ENCODE measurements around the gene MUC20.
"Not testable (repeated sequence)": the region's sequence is repeated elsewhere in the genome, so short reads cannot be mapped to it uniquely, and the experiment has no call there.

MUC20 gene, protein sequence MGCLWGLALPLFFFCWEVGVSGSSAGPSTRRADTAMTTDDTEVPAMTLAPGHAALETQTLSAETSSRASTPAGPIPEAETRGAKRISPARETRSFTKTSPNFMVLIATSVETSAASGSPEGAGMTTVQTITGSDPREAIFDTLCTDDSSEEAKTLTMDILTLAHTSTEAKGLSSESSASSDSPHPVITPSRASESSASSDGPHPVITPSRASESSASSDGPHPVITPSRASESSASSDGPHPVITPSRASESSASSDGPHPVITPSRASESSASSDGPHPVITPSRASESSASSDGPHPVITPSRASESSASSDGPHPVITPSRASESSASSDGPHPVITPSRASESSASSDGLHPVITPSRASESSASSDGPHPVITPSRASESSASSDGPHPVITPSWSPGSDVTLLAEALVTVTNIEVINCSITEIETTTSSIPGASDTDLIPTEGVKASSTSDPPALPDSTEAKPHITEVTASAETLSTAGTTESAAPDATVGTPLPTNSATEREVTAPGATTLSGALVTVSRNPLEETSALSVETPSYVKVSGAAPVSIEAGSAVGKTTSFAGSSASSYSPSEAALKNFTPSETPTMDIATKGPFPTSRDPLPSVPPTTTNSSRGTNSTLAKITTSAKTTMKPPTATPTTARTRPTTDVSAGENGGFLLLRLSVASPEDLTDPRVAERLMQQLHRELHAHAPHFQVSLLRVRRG

DNA sequence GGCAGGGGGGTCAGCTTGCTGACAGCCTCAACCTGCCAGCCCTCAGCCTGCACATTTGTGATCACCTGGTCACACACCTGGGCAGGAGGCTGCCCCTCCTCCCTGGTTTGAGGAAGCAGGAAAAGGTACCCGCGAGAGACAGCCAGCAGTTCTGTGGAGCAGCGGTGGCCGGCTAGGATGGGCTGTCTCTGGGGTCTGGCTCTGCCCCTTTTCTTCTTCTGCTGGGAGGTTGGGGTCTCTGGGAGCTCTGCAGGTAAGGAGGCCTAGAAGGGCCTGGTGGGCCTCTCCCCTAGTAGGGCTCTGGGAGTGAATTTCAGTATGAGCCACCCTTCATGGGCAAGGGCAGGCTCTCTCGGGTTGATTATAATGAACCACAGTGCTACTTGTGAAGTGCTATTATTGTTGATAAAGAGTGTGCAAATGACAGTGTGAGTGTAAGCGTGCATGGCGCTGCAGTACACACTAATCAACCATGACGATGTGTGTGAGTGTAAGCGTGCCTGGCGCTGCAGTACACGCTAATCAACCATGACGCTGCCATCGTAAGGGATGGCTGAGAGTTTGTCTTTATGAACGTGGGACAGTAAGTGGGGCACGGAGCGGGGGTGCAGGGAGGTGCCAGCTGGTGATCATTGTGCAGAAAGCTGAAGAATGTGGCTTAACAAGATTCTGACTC, at the start of gene MUC20:
Gene MUC20 (plus strand): TSS at position 148 of the 676 bp plus-strand sequence. CDS start 30 bp downstream, at position 178.
- DNase-seq (ENCODE audit: insufficient read length, low spot score); FAIRE-seq: not testable (repeated sequence)

DNA sequence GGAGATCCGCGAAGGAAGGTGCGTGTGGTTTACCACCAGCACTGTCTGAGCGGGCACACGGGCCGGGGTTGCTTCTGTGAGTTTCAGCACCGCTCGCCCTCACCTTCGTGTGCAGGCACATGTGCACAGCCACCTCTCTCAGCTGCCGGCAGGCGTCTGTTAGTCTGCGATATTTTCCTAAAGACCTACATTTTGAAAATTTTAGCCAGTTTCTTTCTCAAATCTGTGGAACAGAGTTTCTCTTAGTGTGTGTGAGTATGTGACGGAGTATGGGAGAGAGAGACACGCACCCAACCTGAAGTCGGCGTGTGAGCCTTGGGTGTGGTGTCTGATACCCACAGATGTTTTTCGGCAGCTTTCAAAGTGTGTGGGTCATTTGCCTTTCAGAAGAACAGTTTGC, 49.5 kb upstream of the MUC20 start:
- DNase-seq (ENCODE audit: insufficient read length, low spot score); FAIRE-seq: not testable (repeated sequence)

DNA sequence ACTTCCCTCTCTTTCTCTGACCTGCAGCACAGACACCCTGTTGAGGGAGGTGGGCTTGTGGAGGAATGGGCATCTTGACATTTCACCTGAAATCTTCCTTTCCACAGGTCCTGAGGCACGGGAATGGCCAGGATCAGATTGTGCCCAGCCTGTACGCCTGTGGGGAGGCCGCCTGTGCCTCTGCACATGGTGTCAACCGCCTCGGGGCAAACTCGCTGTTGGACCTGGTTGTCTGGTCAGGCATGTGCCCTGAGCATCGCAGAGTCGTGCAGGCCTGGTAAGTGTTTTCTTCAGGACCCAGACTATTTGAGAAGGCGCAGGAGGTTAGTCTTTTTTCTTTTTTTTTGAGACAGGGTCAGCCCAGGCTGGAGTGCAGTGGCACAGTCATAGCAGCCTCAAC, 47.1 kb upstream of the MUC20 start:
- not testable (repeated sequence) for DNase-seq (ENCODE audit: insufficient read length, low spot score); FAIRE-seq

DNA sequence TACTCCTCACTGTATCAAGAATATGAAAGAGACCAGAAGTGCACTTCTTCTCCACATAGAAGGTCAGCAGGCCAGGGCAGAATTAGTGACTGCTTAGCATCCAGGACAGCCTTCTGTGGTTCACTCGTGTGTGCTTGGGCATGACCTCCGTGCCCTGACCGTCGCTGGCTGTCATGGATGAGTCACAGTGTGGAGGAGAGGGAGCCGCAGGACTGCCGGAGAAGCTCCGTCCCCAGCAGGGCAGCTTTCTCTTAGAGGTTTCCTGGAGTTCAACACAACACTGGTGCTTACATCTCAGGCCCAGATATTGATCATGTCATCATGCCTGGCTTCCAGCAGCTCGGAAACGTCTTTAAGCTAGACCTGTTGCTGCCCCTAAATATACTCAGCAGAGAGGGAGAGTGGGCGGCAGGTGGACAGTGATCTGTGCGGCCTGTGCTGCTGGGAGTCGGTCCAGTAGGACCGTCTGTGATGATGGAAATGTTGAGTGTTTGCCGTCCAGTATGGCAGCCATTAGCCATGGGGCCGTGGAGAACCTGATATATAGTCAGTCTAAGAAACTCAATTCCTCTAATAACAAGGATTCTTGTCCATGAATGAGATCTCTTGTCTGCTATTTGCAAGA, 42.3 kb upstream of the MUC20 start:
- FAIRE-seq; DNase-seq (ENCODE audit: insufficient read length, low spot score): not testable (repeated sequence)

DNA sequence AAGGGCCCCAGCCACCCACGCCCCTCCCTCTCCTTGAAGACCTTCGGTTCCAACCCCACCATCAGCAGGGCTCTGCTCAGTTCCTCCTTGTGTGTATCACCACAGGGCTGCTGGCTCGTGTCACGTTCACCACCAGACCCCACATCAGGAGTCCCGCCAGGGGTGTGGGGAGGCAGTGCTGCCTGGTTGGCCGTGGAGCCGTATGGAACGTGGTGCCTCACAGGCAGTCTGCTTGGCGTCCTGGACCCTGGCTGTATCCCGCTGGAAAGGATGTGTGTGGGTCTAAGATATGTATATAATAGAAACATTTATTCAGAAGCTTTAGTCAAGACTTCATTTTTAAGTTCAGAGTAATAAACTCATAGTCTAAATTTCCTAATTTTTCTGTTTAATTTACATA, 40.1 kb upstream of the MUC20 start:
- DNase-seq (ENCODE audit: insufficient read length, low spot score); FAIRE-seq: not testable (repeated sequence)

DNA sequence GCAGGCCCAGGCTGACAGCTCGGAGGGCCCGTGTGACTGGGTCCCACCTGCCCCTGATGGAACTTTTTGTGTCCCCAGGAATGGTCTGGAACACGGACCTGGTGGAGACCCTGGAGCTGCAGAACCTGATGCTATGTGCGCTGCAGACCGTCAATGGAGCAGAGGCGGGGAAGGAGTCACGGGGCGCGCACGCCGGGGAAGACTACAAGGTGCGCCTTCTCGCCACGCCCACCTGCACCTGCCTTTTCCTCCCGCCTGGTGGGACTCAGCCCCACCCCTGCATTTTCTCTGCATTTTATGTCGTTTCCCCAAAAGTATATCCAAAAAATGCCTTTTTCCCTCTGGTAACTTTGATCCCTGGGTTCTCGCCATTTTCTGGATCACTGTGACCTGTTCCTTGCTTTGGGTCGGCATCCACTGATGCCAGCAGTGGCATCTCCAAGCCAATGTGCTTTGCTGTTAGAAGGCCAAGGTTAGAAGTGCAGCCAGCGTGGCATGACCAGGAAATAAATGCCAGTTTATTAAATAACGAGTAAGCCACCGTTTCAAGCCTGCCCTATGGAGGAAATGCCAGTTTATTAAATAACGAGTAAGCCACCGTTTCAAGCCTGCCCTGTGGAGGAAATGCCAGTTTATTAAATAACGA, 39.2 kb upstream of the MUC20 start:
- FAIRE-seq; DNase-seq (ENCODE audit: insufficient read length, low spot score): not testable (repeated sequence)

DNA sequence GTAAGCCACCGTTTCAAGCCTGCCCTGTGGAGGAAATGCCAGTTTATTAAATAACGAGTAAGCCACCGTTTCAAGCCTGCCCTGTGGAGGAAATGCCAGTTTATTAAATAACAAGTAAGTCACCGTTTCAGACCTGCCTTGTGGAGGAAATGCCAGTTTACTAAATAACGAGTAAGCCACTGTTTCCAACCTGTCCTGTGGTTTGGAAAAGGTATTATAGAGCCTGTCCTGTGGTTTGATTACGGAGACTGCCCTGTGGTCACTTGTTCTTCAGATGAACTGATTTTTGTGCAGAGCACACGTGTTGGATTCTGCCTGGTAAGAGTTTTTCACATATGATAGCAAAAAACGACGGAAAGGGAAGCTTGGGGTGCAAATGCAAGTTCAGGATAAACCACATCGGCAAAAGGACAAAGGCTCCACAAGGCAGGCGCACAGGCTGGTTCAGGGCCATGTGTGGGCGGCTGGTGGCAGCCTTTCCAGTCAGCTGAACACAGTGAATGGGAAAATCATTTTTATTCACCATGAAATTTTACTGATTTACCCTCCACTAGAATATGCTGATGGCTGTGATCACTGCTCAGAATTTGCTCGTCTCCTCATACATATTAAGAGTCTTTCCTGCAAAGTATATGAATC, 38.6 kb upstream of the MUC20 start:
- not testable (repeated sequence) for DNase-seq (ENCODE audit: insufficient read length, low spot score); FAIRE-seq

DNA sequence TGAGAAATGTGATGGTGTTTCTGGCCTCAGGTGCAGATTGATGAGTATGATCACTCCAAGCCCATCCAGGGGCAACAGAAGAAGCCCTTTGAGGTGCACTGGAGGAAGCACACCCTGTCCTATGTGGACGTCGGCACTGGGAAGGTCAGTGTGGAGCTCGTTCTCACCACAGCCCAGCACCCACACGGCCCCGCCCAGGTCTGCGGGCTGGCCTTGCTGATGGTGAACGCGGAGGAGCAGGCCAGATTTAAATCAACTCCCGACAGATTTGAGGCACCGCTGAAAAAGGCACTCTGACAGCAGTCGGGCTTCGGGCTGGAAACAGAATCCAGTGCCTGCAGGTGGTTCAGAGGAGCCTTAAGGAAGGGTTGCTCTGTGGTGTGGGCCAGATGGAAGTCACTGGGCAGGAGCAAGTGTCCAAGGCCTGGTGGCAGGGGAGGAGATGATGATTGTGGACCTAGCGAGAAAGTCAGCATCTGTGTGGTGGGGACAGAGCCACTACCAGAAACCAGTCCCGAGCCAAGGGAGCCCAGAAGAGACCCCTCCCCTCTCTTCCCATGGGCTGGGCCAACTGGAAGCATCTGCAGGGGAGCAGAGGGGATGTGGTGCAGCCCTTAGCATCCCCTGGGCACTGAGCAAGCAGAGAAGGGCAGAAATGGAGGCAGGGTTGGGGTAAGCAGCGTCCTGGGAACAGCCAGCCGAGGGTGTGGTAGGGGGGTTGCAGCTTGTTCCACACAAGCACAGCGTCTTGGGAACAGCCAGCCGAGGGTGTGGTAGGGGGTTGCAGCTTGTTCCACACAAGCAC, 36.9 kb upstream of the MUC20 start:
- DNase-seq (ENCODE audit: insufficient read length, low spot score); FAIRE-seq: not testable (repeated sequence)

DNA sequence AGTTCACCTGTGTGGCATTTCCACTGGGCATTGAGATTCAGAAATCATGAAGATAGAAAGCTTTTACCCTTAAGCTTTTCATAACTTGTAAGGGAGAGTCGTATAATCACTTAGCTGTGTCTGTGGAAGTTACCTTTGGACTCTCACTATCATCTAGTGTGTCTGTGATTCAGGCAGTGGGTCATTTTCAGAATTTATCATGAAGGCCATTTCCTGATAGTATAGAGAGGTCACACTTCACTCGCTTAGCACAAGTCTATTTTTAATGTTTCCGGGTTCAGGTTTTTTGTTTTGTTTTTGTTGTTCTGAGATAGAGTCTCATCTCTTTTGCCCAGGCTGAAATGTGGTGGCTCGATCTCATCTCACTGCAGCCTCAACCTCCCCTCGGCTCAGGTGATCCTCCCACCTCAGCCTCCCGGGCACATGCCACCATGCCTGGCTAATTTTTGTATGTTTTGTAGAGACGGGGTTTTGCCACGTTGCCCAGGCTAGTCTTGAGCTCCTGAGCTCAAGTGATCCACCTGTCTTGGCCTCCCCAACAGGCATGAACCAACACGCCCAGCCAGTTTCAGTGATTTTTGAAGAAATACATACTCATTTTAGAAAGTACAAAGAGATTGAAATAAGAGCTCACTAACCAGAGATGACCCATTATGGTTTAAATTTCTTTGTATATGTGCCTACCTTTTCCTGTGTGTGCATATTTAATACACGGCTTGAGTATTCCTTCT, 36.1 kb upstream of the MUC20 start:
- not testable (repeated sequence) for DNase-seq (ENCODE audit: insufficient read length, low spot score); FAIRE-seq

DNA sequence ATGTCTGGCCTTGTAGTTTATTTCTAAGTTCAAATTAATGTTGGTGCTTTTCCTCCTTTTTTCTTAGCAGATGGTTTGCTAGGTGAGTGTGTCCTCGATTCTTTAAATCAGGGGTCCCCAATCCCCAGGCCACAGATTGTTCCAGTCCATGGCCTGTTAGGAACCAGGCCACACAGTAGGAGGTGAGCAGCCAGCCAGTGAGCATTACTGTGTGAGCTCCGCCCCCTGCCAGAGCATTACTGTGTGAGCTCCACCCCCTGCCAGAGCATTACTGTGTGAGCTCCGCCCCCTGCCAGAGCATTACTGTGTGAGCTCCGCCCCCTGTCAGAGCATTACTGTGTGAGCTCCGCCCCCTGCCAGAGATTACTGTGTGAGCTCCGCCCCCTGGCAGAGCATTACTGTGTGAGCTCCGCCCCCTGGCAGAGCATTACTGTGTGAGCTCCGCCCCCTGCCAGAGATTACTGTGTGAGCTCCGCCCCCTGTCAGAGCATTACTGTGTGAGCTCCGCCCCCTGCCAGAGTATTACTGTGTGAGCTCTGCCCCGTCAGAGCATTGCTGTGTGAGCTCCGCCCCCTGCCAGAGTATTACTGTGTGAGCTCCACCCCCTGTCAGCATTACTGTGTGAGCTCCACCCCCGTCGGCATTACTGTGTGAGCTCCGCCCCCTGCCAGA, 34.1 kb upstream of the MUC20 start:
- FAIRE-seq; DNase-seq (ENCODE audit: insufficient read length, low spot score): not testable (repeated sequence)

DNA sequence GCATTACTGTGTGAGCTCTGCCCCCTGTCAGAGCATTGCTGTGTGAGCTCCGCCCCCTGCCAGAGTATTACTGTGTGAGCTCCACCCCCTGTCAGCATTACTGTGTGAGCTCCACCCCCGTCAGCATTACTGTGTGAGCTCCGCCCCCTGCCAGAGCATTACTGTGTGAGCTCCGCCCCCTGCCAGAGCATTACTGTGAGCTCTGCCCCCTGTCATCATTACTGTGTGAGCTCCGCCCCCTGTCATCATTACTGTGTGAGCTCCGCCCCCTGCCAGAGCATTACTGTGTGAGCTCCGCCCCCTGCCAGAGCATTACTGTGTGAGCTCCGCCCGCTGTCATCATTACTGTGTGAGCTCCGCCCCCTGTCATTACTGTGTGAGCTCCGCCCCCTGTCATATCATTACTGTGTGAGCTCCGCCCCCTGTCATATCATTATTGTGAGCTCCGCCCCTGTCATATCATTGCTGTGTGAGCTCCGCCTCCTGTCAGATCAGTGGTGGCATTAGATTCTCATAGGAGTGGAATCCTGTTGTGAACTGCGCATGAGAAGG, 33.5 kb upstream of the MUC20 start:
- FAIRE-seq; DNase-seq (ENCODE audit: insufficient read length, low spot score): not testable (repeated sequence)

DNA sequence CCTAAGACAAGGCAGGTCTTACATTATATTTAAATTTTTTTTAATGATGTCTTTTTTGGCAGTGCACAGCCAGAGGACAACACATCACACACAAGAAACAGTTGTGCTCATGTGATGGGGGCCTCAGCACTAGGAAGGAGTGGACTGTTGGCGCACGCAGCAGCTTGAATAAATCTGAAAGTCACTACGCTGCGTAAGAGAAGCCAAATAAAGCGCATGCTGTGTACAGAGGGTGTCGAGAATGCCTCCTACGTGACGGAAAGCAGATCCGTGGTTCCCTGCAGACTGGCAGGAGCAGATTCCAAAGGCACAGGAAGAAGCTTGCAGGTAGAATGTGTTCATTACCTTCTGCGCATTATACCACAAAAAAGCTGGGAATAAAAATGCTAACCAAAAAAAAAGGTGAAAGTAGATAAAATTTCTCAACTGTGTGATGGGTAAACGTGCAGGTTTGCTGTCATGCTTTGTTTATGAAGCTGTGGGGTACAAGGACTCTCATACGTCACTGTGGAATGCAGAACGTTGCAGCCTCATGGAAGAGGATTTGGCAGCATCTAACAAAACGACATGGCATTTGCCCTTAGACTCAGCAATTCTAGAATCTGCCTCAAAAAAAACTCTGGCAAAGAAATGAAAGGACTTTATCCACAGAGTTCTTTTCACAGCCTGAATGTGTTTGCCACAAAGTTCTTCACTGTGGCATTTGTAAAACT, 32.2 kb upstream of the MUC20 start:
- not testable (repeated sequence) for FAIRE-seq; DNase-seq (ENCODE audit: insufficient read length, low spot score)

DNA sequence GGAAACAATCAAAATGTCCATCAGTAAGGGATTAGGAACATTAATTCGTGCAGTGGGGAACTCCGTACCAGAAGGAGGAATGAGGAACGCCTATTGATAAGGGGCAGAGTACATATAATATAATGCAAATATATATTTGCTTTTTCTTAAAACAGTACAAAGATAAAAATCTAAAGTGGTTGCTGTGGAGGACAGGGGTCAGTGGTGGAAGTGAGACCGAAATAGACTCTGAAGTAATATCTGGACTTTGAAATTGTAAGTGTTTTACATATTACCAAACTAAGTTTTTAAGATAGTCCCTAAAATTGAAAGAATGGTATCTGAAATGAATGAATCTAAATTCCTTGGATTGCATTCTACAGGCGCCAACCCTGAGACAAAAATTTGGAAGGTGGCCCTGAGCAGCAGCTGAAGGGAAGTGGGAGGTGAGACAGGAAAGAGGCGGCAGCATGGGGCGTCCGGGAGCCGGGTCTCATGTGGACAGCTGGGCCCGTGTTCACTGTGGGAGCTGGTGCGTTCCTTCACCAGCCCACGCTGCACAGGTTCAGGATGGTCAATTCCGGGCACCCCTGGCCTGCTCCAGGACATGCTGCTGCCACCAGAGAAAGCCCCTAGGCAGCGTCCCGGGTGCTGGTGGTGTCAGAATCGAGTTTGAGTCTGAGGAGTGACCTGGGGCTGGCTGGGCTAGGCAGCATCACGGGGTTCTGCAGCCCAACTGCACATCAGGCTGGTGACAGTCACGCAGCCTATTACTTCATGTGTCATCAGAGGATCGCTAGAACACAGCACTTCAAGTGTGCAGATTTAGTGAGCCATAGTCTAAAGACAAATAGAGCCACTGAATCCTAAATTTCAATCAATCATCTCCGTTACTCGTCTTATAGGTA, 31.4 kb upstream of the MUC20 start:
- not testable (repeated sequence) for FAIRE-seq; DNase-seq (ENCODE audit: insufficient read length, low spot score)

DNA sequence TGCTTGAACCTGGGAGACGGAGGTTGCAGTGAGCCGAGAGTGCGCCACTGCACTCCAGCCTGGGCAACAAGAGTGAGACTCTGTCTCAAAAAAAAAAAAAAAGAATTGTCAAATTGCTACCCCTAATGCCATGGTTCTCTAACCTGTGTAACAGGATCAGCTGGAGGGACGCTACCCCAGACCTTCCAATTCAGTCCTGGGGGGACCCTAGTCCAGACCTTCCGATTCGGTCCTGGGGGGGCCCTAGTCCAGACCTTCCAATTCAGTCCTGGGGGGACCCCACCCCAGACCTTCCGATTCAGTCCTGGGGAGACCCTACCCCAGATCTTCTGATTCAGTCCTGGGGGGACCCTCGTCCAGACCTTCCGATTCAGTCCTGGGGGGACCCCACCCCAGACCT, 29.8 kb upstream of the MUC20 start:
- no peak for DNase-seq (ENCODE audit: insufficient read length, low spot score)
- no peak for FAIRE-seq

DNA sequence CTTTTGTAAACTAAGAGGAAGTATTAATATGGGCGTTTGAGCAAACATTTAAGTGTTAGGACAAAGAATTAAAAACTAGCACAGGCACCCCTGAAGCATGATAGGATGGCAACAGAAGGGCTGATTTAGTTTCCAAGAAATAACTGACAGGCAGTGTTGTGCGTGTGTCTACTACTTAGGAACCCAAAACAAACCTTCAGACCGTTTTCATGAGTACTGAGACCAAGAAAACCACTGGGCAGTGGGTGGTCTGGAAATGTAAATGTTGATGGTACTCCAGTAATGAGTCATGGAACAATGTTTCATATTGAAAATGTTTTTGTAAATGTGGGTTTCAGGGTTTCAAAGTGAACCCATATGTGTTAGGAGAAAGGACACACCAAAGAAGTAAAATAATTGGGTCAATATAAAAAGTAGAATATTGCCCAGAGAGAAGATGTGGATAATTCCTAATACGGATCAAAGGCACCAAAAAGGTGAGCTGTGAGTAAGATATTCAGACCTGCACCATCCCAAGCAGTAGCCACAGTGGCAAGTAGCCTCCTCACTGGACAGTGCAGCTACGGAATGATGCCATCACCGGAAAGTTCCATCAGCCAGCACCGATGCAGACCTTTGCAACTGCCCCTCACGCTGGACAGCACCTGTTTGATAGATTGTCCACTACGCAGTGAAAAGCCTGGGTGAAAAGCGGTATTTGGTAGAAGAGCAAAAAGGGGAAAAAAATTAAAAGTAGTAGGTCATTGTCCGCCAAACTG, 29.0 kb upstream of the MUC20 start:
- not testable (repeated sequence) for FAIRE-seq; DNase-seq (ENCODE audit: insufficient read length, low spot score)
